H1 (cell line): ENCODE measurements around the gene FN3KRP. TPM values are rescaled to one million over a fixed set of nuclear protein-coding genes. Genes with fewer than 3 reads are reported as not detected.

Experiments
- CTCF ChIA-PET: fragments of 300-600 bp; sonication (Branson Sonifier 250); formaldehyde crosslinking; loops from one replicate; lab custom pipeline; 2021; ENCODE audit not compliant: partially characterized antibody; lab: Charles Lee
- POLR2A ChIA-PET: fragments of 300-600 bp; sonication (Branson Sonifier 250); formaldehyde crosslinking; loops from one replicate; lab custom pipeline; 2021; ENCODE audit warnings: inconsistent platforms; ENCODE audit not compliant: partially characterized antibody; lab: Charles Lee
- DNase-seq, 2 experiments: peaks; one replicate each; pipeline versions ENCODE4 v3.0.0 to v3.0.0-alpha.2; 2010 to 2022; ENCODE audit warnings: low spot score in 2 of 2, low read depth in 1 of 2, mixed read lengths in 1 of 2
- FAIRE-seq: peaks from 2 replicates; lab custom pipeline; 2011; peaks lifted over from hg19 to GRCh38; lab: Jason Lieb, UNC
- H2AFZ ChIP-seq: 2 replicates; pipeline ENCODE4 v1.8.1; 2012; ENCODE audit warnings: low read length, inconsistent platforms
- H2AK5ac ChIP-seq: 2 replicates; pipeline ENCODE4 v1.6.1; 2013; ENCODE audit warnings: low read depth, low read length
- H2BK120ac ChIP-seq: replicated peaks from 2 replicates; pipeline ENCODE3; 2013; ENCODE audit warnings: low read depth, low read length, inconsistent platforms
- H2BK12ac ChIP-seq: 2 replicates; pipeline ENCODE4 v1.6.1; 2013; ENCODE audit warnings: low read depth, low read length
- H2BK15ac ChIP-seq: 2 replicates; pipeline ENCODE4 v1.6.1; 2013; ENCODE audit warnings: low read length
- H2BK20ac ChIP-seq: 2 replicates; pipeline ENCODE4 v1.6.1; 2013; ENCODE audit warnings: low read length
- H2BK5ac ChIP-seq: 2 replicates; pipeline ENCODE4 v1.6.1; 2013; ENCODE audit warnings: low read depth, low read length
- H3K14ac ChIP-seq: 2 replicates; pipeline ENCODE4 v1.6.1; 2013; ENCODE audit warnings: inconsistent platforms; ENCODE audit not compliant: insufficient read length
- H3K18ac ChIP-seq: 2 replicates; pipeline ENCODE4 v1.6.1; 2013; ENCODE audit warnings: low read length; ENCODE audit errors: extremely low read depth
- H3K23ac ChIP-seq: 2 replicates; pipeline ENCODE4 v1.6.1; 2013; ENCODE audit warnings: inconsistent platforms; ENCODE audit not compliant: insufficient read length
- H3K23me2 ChIP-seq: 2 replicates; pipeline ENCODE4 v1.6.1; 2013; ENCODE audit warnings: low read depth, low read length
- H3K27ac ChIP-seq: 2 replicates; pipeline ENCODE4 v1.6.1; 2011; ENCODE audit warnings: low read depth, low read length, inconsistent platforms
- H3K27me3 ChIP-seq, 4 experiments: replicated peaks in 1 of 4; 1 replicate in 1 of 4; 2 replicates in 3 of 4; pipeline versions ENCODE4 v1.6.1 to v1.8.1; 2011 to 2013; ENCODE audit warnings: low read length in 3 of 4, mild to moderate bottlenecking in 3 of 4, inconsistent platforms in 2 of 4, mixed read lengths in 2 of 4, moderate library complexity in 1 of 4; ENCODE audit not compliant: control insufficient read depth in 3 of 4, insufficient read depth in 3 of 4; ENCODE audit errors: extremely low read depth in 1 of 4
- H3K36me3 ChIP-seq, 4 experiments: 2 replicates each; pipeline versions ENCODE4 v1.6.1 to v1.8.1; 2011 to 2013; ENCODE audit warnings: mild to moderate bottlenecking in 4 of 4, low read length in 3 of 4, moderate library complexity in 2 of 4, control low read depth in 1 of 4, inconsistent platforms in 1 of 4; ENCODE audit not compliant: insufficient read depth in 4 of 4, control insufficient read depth in 2 of 4
- H3K4ac ChIP-seq: replicated peaks from 2 replicates; pipeline ENCODE3; 2013; ENCODE audit warnings: low read length, low read depth, mixed read lengths, inconsistent platforms; ENCODE audit not compliant: insufficient read length
- H3K4me1 ChIP-seq, 4 experiments: replicated peaks in 1 of 4; 1 replicate in 1 of 4; 2 replicates in 3 of 4; pipeline versions ENCODE4 v1.6.1 to v1.8.1; 2011 to 2013; ENCODE audit warnings: low read length in 3 of 4, inconsistent platforms in 2 of 4, mixed read lengths in 1 of 4; ENCODE audit not compliant: insufficient read depth in 4 of 4, control insufficient read depth in 3 of 4
- H3K4me2 ChIP-seq, 2 experiments: 2 replicates each; pipeline versions ENCODE4 v1.6.1 to v1.8.1; 2011 to 2013; ENCODE audit warnings: low read depth in 2 of 2, low read length in 2 of 2, control low read depth in 1 of 2, inconsistent platforms in 1 of 2, mild to moderate bottlenecking in 1 of 2; ENCODE audit not compliant: insufficient read depth in 1 of 2
- H3K4me3 ChIP-seq, 4 experiments: fragments of 200-600, 300-600 bp in 1 of 4; sonication (generic), shearing (Covaris generic), sonication (Bioruptor Twin) in 1 of 4; 2 replicates each; pipeline versions ENCODE4 v1.5.1 to v1.8.1; 2011 to 2016; ENCODE audit warnings: low read length in 4 of 4, low read depth in 3 of 4, control low read depth in 2 of 4, inconsistent platforms in 2 of 4, mild to moderate bottlenecking in 2 of 4, mixed read lengths in 1 of 4, moderate library complexity in 1 of 4; ENCODE audit not compliant: insufficient read depth in 2 of 4; ENCODE audit errors: extremely low read depth in 1 of 4
- H3K56ac ChIP-seq: replicated peaks from 2 replicates; pipeline ENCODE3; 2013; ENCODE audit warnings: low read depth, mild to moderate bottlenecking, mixed read lengths, low read length, inconsistent platforms; ENCODE audit not compliant: insufficient read length
- H3K79me1 ChIP-seq: 2 replicates; pipeline ENCODE4 v1.6.1; 2013; ENCODE audit warnings: low read depth, low read length, control low read depth
- H3K79me2 ChIP-seq, 2 experiments: 2 replicates each; pipeline versions ENCODE4 v1.6.1 to v1.8.1; 2012 to 2013; ENCODE audit warnings: low read length in 2 of 2, mild to moderate bottlenecking in 2 of 2, inconsistent platforms in 1 of 2; ENCODE audit not compliant: insufficient read depth in 2 of 2, control insufficient read depth in 1 of 2
- H3K9ac ChIP-seq, 4 experiments: replicated peaks in 1 of 4; 1 replicate in 1 of 4; 2 replicates in 3 of 4; pipeline versions ENCODE4 v1.6.1 to v1.8.1; 2011 to 2013; ENCODE audit warnings: low read depth in 3 of 4, low read length in 3 of 4, control low read depth in 2 of 4, mild to moderate bottlenecking in 2 of 4, moderate library complexity in 2 of 4, inconsistent platforms in 1 of 4; ENCODE audit errors: extremely low read depth in 1 of 4
- H3K9me3 ChIP-seq, 2 experiments: 2 replicates each; pipeline versions ENCODE4 v1.6.1 to v1.8.1; 2012 to 2013; ENCODE audit warnings: mild to moderate bottlenecking in 2 of 2, moderate library complexity in 2 of 2, control low read depth in 1 of 2, inconsistent platforms in 1 of 2, low read depth in 1 of 2, low read length in 1 of 2, mixed read lengths in 1 of 2; ENCODE audit not compliant: insufficient read depth in 2 of 2
- H4K20me1 ChIP-seq, 2 experiments: replicated peaks in 1 of 2; 2 replicates each; pipeline versions ENCODE3 to v1.8.1; 2011 to 2013; ENCODE audit warnings: inconsistent platforms in 2 of 2, low read length in 2 of 2, mild to moderate bottlenecking in 1 of 2; ENCODE audit not compliant: insufficient read depth in 2 of 2, control insufficient read depth in 1 of 2
- H4K5ac ChIP-seq: 2 replicates; pipeline ENCODE4 v1.6.1; 2013; ENCODE audit warnings: low read length, low read depth, mixed read lengths, inconsistent platforms; ENCODE audit not compliant: insufficient read length
- H4K8ac ChIP-seq: 2 replicates; pipeline ENCODE4 v1.8.0; 2013; ENCODE audit warnings: mild to moderate bottlenecking, moderate library complexity, low read length, inconsistent platforms; ENCODE audit not compliant: insufficient read depth; ENCODE audit errors: extremely low read depth
- H4K91ac ChIP-seq: replicated peaks from 2 replicates; pipeline ENCODE3; 2013; ENCODE audit warnings: low read length, mixed read lengths, inconsistent platforms; ENCODE audit not compliant: insufficient read length
- ATF2 ChIP-seq: IDR thresholded peaks from 2 replicates; pipeline ENCODE4 v1.6.1; 2012; ENCODE audit warnings: low read length, inconsistent platforms
- ATF3 ChIP-seq: IDR thresholded peaks from 2 replicates; pipeline ENCODE4 v1.6.1; 2011; ENCODE audit warnings: low read depth, mild to moderate bottlenecking, low read length; ENCODE audit not compliant: insufficient read depth
- BACH1 ChIP-seq: IDR thresholded peaks from 2 replicates; pipeline ENCODE4 v1.6.1; 2012; ENCODE audit warnings: low read length, improper control_type of control experiment
- CBX5 ChIP-seq: fragments of 300-800, 300-1000 bp; sonication (generic); IDR thresholded peaks from 2 replicates; pipeline ENCODE4 v1.7.1; 2016; ENCODE audit warnings: antibody characterized with exemption, low read length, low read depth
- CHD2 ChIP-seq: IDR thresholded peaks from 2 replicates; pipeline ENCODE4 v1.6.1; 2012; ENCODE audit warnings: low read length, improper control_type of control experiment
- GABPA ChIP-seq: IDR thresholded peaks from 2 replicates; pipeline ENCODE4 v1.6.1; 2011; ENCODE audit warnings: mild to moderate bottlenecking, low read length, moderate library complexity, borderline replicate concordance; ENCODE audit not compliant: insufficient read depth
- GTF2F1 ChIP-seq: IDR thresholded peaks from 2 replicates; pipeline ENCODE4 v1.6.1; 2012; ENCODE audit warnings: low read depth, low read length, improper control_type of control experiment, borderline replicate concordance
- KDM1A ChIP-seq: fragments of 200-600, 300-600 bp; sonication (generic); IDR thresholded peaks from 2 replicates; pipeline ENCODE4 v1.7.1; 2016; ENCODE audit warnings: mild to moderate bottlenecking, low read length, borderline replicate concordance
- MAX ChIP-seq: IDR thresholded peaks from 2 replicates; pipeline ENCODE4 v1.6.1; 2012; ENCODE audit warnings: inconsistent platforms
- POLR2A ChIP-seq, 2 experiments: IDR thresholded peaks; 1 replicate in 1 of 2; 2 replicates in 1 of 2; pipeline ENCODE4 v1.6.1; 2011; ENCODE audit warnings: low read depth in 2 of 2, low read length in 2 of 2, mild to moderate bottlenecking in 2 of 2; ENCODE audit errors: control extremely low read depth in 1 of 2
- RAD21 ChIP-seq, 2 experiments: IDR thresholded peaks in 1 of 2; conservative IDR thresholded peaks in 1 of 2; 2 replicates each; pipeline ENCODE4 v1.6.1; 2011; ENCODE audit warnings: low read depth in 2 of 2, low read length in 2 of 2, improper control_type of control experiment in 1 of 2, inconsistent platforms in 1 of 2, mild to moderate bottlenecking in 1 of 2, moderate library complexity in 1 of 2
- WGBS, 2 experiments: shearing (Covaris generic) in 1 of 2; methylation state at CpG; one replicate each; pipeline versions ENCODE4 v1.1.6 to v1.1.7; 2013 to 2015; ENCODE audit warnings: low lambda C conversion rate in 2 of 2, mixed read lengths in 2 of 2, inconsistent platforms in 1 of 2, low coverage in 1 of 2, missing lambda C conversion rate in 1 of 2; ENCODE audit not compliant: insufficient replicate concordance in 2 of 2, insufficient coverage in 1 of 2, insufficient read length in 1 of 2; ENCODE audit errors: extremely low coverage in 1 of 2, missing lambda C conversion rate in 1 of 2; 5-methylcytosine and 5-hydroxymethylcytosine counted together
- polyA plus RNA-seq, 7 experiments: library from polyadenylated mRNA; depleted of rRNA in 3 of 7; stranded (reverse) in 5 of 7; unstranded in 2 of 7; fragments of >200 nt in 5 of 7; fragments of 200-250 nt in 2 of 7; gene quantifications; 1 replicate in 5 of 7; 2 replicates in 1 of 7; 4 replicates in 1 of 7; pipeline versions ENCODE4 v1.2.1 to v1.2.3, GENCODE V29; 2011 to 2013; ENCODE audit warnings: missing spikeins in 2 of 7, mixed read lengths in 2 of 7
- total RNA-seq: library from RNA; stranded (reverse); fragmentation: NEBNext Ultra II Directional; extraction: Animal tissue kit (Norgen Biotek cat#: 25700); gene quantifications from 2 replicates; pipeline ENCODE4 v1.2.1, GENCODE V29; 2021

The FN3KRP gene
- total and polyA plus RNA-seq, 2 of the 8 experiments (the other 6 are each of a cell fraction or from before 2014, with no cell fraction given) = 18.1 to 21.4 TPM

GRCh38 chr17:82720204-82720603 lies 3.7 kb downstream of the FN3KRP start:
- DNase-seq (no peak), FAIRE-seq (no peak)
- H4K8ac ChIP-seq = no peak overlapping the region
- no peak overlapping the region for H2AK5ac ChIP-seq
- no peak overlapping the region for H3K14ac ChIP-seq
- no peak for TF ChIP-seq CHD2
- TF ChIP-seq ATF3 = no peak
- no peak for TF ChIP-seq GTF2F1
- no peak for TF ChIP-seq GABPA
- TF ChIP-seq KDM1A = no peak
- no peak for TF ChIP-seq RAD21 (IDR thresholded peaks at IDR 0.05 in 1 of 2, conservative IDR thresholded peaks at IDR 0.05 in 1 of 2; ENCODE audit: low read depth in 2 of 2, low read length in 2 of 2)
- TF ChIP-seq BACH1 = no peak
- TF ChIP-seq MAX = no peak
- TF ChIP-seq POLR2A (IDR thresholded peaks at IDR 0.05; ENCODE audit: control extremely low read depth in 1 of 2, low read depth in 2 of 2, low read length in 2 of 2) = no peak
- TF ChIP-seq CBX5 = no peak
- TF ChIP-seq ATF2 = no peak
- no peak overlapping the region for H4K91ac ChIP-seq
- H3K4me3 ChIP-seq = no peak overlapping the region
- H3K27me3 ChIP-seq = no peaks in the 10 kb centered on the region
- no peak overlapping the region for H3K4me2 ChIP-seq
- no peak overlapping the region for H2BK20ac ChIP-seq
- no peak overlapping the region for H3K27ac ChIP-seq
- no peak overlapping the region for H3K23ac ChIP-seq
- H3K36me3 ChIP-seq = peaks cover 0 to 2% (median 0%) of the 10 kb centered on the region in 4 experiments; a peak in 4 of 8 replicates
- CTCF ChIA-PET = interaction anchor here (1.0 kb wide), 1 partner anchor 9 kb away, joined by 3 read pairs; no protein-coding TSS in a partner anchor
- no peak overlapping the region for H2BK12ac ChIP-seq
- H4K5ac ChIP-seq = no peak overlapping the region
- no peaks in the 10 kb centered on the region for H3K9me3 ChIP-seq
- WGBS, 2 experiments = 94% methylated on average over 19 of the region's 19 CpGs; no CpG with 5 or more reads in 1 of the 2 experiments
- no peak overlapping the region for H3K56ac ChIP-seq
- no peak overlapping the region for H2BK15ac ChIP-seq
- H4K20me1 ChIP-seq = peaks cover 4 to 17% of the 10 kb centered on the region in 2 experiments
- POLR2A ChIA-PET = no interaction called here
- H2BK120ac ChIP-seq = no peak overlapping the region
- peaks cover 2 to 5% of the 10 kb centered on the region in 2 experiments; a peak in 2 of 4 replicates for H3K79me2 ChIP-seq
- no peak overlapping the region for H3K4ac ChIP-seq
- H3K23me2 ChIP-seq = peaks cover 16% of the 10 kb centered on the region
- no peak overlapping the region for H3K18ac ChIP-seq
- H2AFZ ChIP-seq = no peak overlapping the region
- no peak overlapping the region for H2BK5ac ChIP-seq
- no peak overlapping the region for H3K9ac ChIP-seq
- H3K79me1 ChIP-seq = peaks cover 6% of the 10 kb centered on the region
- H3K4me1 ChIP-seq = peaks cover 0 to 5% (median 0%) of the 10 kb centered on the region in 4 experiments; a peak in 2 of 7 replicates
